HEK293 (cell line): ENCODE results near the gene P4HA3.

Experiments used
- CTCF ChIA-PET: fragments of 350-600 bp; formaldehyde crosslinking; extraction: SDS; loops from one replicate; lab custom pipeline; 2021; ENCODE audit warnings: antibody characterized with exemption; lab: Yijun Ruan, JAX
- POLR2A ChIA-PET: fragments of 300-600 bp; formaldehyde crosslinking; extraction: SDS; loops from one replicate; lab custom pipeline; 2020; ENCODE audit warnings: antibody characterized with exemption, inconsistent platforms; lab: Yijun Ruan, JAX
- H3K27ac ChIP-seq: fragments of 200-500 bp; sonication (Bioruptor generic); 2 replicates; pipeline ENCODE4 v1.5.1; 2014; ENCODE audit warnings: low read depth, low read length, control low read depth, inconsistent platforms; ENCODE audit errors: extremely low read depth
- H3K36me3 ChIP-seq, 2 experiments: fragments of 200-500 bp in 1 of 2; sonication (Bioruptor generic) in 1 of 2; 1 replicate in 1 of 2; 2 replicates in 1 of 2; pipeline ENCODE4 v1.5.1; 2014 to 2017; ENCODE audit warnings: inconsistent platforms in 2 of 2, low read length in 2 of 2; ENCODE audit not compliant: control insufficient read depth in 2 of 2, insufficient read depth in 1 of 2
- H3K4me1 ChIP-seq: fragments of 200-500 bp; sonication (Bioruptor generic); 2 replicates; pipeline ENCODE4 v1.5.1; 2014; ENCODE audit warnings: mild to moderate bottlenecking, low read length, inconsistent platforms; ENCODE audit not compliant: control insufficient read depth, insufficient read depth
- H3K4me3 ChIP-seq: 2 replicates; pipeline ENCODE4 v1.5.1; 2011; ENCODE audit warnings: low read depth, mild to moderate bottlenecking, control low read depth, low read length, moderate library complexity
- H3K9me3 ChIP-seq: fragments of 200-500 bp; sonication (Bioruptor generic); 2 replicates; pipeline ENCODE4 v1.5.1; 2014; ENCODE audit warnings: low read depth, low read length, inconsistent platforms; ENCODE audit not compliant: control insufficient read depth, insufficient read depth
- GFI1B ChIP-seq: fragments of 450-650 bp; formaldehyde crosslinking; IDR thresholded peaks from 2 replicates; pipeline ENCODE4 v1.5.1; 2016; ENCODE audit warnings: missing biosample characterization, missing genetic modification characterization
- HOXA7 ChIP-seq: sonication (generic); formaldehyde crosslinking; IDR thresholded peaks from 2 replicates; pipeline ENCODE4 v1.8.1; 2022; ENCODE audit warnings: missing genetic modification reagents, borderline replicate concordance
- PRDM10 ChIP-seq: fragments of 450-650 bp; formaldehyde crosslinking; IDR thresholded peaks from 2 replicates; pipeline ENCODE4 v1.5.1; 2016; ENCODE audit warnings: missing biosample characterization, missing genetic modification characterization
- SCRT2 ChIP-seq: fragments of 450-650 bp; formaldehyde crosslinking; IDR thresholded peaks from 2 replicates; pipeline ENCODE4 v1.5.1; 2016; ENCODE audit warnings: missing biosample characterization, missing genetic modification characterization
- YY2 ChIP-seq: fragments of 450-650 bp; formaldehyde crosslinking; IDR thresholded peaks from 2 replicates; pipeline ENCODE4 v1.5.1; 2016; ENCODE audit warnings: missing biosample characterization, missing genetic modification characterization
- ZBTB6 ChIP-seq: fragments of 450-650 bp; formaldehyde crosslinking; IDR thresholded peaks from 2 replicates; pipeline ENCODE4 v1.5.1; 2017; ENCODE audit warnings: missing biosample characterization, missing genetic modification characterization
- ZFP69B ChIP-seq: fragments of 450-650 bp; formaldehyde crosslinking; IDR thresholded peaks from 2 replicates; pipeline ENCODE4 v1.5.1; 2016; ENCODE audit warnings: missing biosample characterization, missing genetic modification characterization
- ZIC2 ChIP-seq: fragments of 450-650 bp; formaldehyde crosslinking; IDR thresholded peaks from 2 replicates; pipeline ENCODE4 v1.5.1; 2016; ENCODE audit warnings: missing biosample characterization, missing genetic modification characterization
- ZNF140 ChIP-seq: fragments of 450-650 bp; formaldehyde crosslinking; IDR thresholded peaks from 2 replicates; pipeline ENCODE4 v1.5.1; 2016; ENCODE audit warnings: missing biosample characterization, missing genetic modification characterization
- ZNF174 ChIP-seq: fragments of 450-650 bp; formaldehyde crosslinking; IDR thresholded peaks from 2 replicates; pipeline ENCODE4 v1.5.0; 2017; ENCODE audit warnings: missing biosample characterization, mild to moderate bottlenecking, missing genetic modification characterization
- ZNF184 ChIP-seq: fragments of 450-650 bp; IDR thresholded peaks from 2 replicates; pipeline ENCODE4 v1.5.1; 2018; ENCODE audit warnings: missing biosample characterization, mild to moderate bottlenecking, missing genetic modification characterization
- ZNF449 ChIP-seq: fragments of 450-650 bp; formaldehyde crosslinking; IDR thresholded peaks from 2 replicates; pipeline ENCODE4 v1.5.1; 2017; ENCODE audit warnings: missing biosample characterization, mild to moderate bottlenecking, missing genetic modification characterization, moderate library complexity
- ZNF521 ChIP-seq: fragments of 450-650 bp; formaldehyde crosslinking; IDR thresholded peaks from 2 replicates; pipeline ENCODE4 v1.5.1; 2017; ENCODE audit warnings: missing biosample characterization, mild to moderate bottlenecking, missing genetic modification characterization
- ZNF544 ChIP-seq: fragments of 450-650 bp; formaldehyde crosslinking; IDR thresholded peaks from 2 replicates; pipeline ENCODE4 v1.5.0; 2017; ENCODE audit warnings: missing biosample characterization, missing genetic modification characterization
- ZNF560 ChIP-seq: fragments of 450-650 bp; formaldehyde crosslinking; IDR thresholded peaks from 2 replicates; pipeline ENCODE4 v1.5.1; 2017; ENCODE audit warnings: missing biosample characterization, missing genetic modification characterization, borderline replicate concordance
- ZNF626 ChIP-seq: fragments of 450-650 bp; sonication (Bioruptor Pico); formaldehyde crosslinking; IDR thresholded peaks from 2 replicates; pipeline ENCODE4 v1.5.1; 2018; ENCODE audit warnings: missing biosample characterization, missing genetic modification characterization, inconsistent platforms
- ZNF777 ChIP-seq: fragments of 450-650 bp; formaldehyde crosslinking; IDR thresholded peaks from 2 replicates; pipeline ENCODE4 v1.5.1; 2017; ENCODE audit warnings: missing biosample characterization, missing genetic modification characterization, borderline replicate concordance
- ZNF791 ChIP-seq: fragments of 450-650 bp; formaldehyde crosslinking; IDR thresholded peaks from 2 replicates; pipeline ENCODE4 v1.5.1; 2016; ENCODE audit warnings: missing biosample characterization, missing genetic modification characterization
- ZSCAN30 ChIP-seq: fragments of 450-650 bp; IDR thresholded peaks from 2 replicates; pipeline ENCODE4 v1.5.1; 2018; ENCODE audit warnings: missing biosample characterization, mild to moderate bottlenecking, missing genetic modification characterization, moderate library complexity
- ZXDB ChIP-seq: fragments of 450-650 bp; formaldehyde crosslinking; IDR thresholded peaks from 2 replicates; pipeline ENCODE4 v1.5.1; 2016; ENCODE audit warnings: missing biosample characterization, missing genetic modification characterization
- TF ChIP-seq, protein P1 (sequence below): IDR thresholded peaks from 2 replicates; pipeline ENCODE4 v1.6.1; 2011; ENCODE audit warnings: mild to moderate bottlenecking, low read depth, low read length, borderline replicate concordance
- TF ChIP-seq, protein P2 (sequence below): fragments of 450-650 bp; formaldehyde crosslinking; IDR thresholded peaks from 2 replicates; pipeline ENCODE4 v1.5.1; 2017; ENCODE audit warnings: missing biosample characterization, missing genetic modification characterization
- TF ChIP-seq, protein P3 (sequence below): fragments of 450-650 bp; IDR thresholded peaks from 2 replicates; pipeline ENCODE4 v1.5.1; 2018; ENCODE audit warnings: missing biosample characterization, mild to moderate bottlenecking, missing genetic modification characterization

P4HA3 gene

DNA sequence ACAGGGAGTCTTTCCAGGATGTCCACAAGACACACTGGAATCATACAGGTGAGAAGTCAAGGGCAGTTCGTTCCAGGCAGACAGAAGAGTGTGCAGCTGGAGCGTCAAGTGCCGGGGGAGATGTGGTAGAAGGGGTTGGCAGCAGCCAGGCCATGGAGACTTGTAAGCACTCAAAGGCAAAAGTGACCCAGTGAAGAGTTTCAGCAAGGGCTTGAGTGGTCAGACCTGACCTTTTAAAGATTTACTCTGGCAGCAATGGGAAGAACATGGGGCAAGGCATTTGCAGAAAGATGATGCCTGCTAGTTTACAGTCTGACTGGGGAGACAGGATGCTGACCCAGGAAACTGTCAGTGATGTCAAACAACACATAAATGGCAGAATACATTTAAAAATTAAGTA, 29.0 kb downstream of the P4HA3 start (continued):
- no peak for TF ChIP-seq ZIC2 (tag by site-specific recombination)
- no peak for TF ChIP-seq PRDM10
- TF ChIP-seq, all 188 proteins: peak for 0

DNA sequence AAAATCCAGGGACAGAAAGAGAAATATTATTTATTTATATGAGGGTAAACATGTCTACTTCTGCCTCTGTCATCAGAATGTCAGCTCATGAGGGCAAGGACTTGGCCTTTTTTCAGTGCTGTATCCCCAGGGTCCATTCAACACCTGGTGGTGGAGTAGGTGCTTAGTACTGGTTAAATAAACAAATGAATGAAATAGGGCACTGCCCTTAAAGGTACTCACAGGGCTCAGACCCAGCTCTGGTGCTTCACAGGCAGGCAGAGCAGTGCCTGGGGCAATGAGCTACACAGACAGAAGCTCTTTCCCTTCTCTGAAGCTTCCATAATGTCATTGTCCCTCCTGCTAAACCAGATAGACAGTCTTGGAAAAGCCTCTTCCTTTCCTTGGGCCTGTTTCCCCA, 30.9 kb downstream of the P4HA3 start:
- Histone ChIP-seq H3K27ac (no peak overlapping the region), H3K9me3 (no peaks in the 10 kb centered on the region), H3K4me3 (no peak overlapping the region), H3K36me3 (no peaks in the 10 kb centered on the region), H3K4me1 (no peaks in the 10 kb centered on the region)
- ChIA-PET CTCF (interaction anchor here (1.0 kb wide), 1 partner anchor 169 kb away, joined by 3 read pairs; no protein-coding TSS in a partner anchor), POLR2A (no interaction called here)
- TF ChIP-seq, protein P1, sequence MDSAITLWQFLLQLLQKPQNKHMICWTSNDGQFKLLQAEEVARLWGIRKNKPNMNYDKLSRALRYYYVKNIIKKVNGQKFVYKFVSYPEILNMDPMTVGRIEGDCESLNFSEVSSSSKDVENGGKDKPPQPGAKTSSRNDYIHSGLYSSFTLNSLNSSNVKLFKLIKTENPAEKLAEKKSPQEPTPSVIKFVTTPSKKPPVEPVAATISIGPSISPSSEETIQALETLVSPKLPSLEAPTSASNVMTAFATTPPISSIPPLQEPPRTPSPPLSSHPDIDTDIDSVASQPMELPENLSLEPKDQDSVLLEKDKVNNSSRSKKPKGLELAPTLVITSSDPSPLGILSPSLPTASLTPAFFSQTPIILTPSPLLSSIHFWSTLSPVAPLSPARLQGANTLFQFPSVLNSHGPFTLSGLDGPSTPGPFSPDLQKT: no peak
- TF ChIP-seq ZNF184 (no peak), ZNF626 (tag by site-specific recombination) (no peak), ZBTB6 (no peak), ZNF777 (tag by site-specific recombination) (no peak)
- TF ChIP-seq, protein P2, sequence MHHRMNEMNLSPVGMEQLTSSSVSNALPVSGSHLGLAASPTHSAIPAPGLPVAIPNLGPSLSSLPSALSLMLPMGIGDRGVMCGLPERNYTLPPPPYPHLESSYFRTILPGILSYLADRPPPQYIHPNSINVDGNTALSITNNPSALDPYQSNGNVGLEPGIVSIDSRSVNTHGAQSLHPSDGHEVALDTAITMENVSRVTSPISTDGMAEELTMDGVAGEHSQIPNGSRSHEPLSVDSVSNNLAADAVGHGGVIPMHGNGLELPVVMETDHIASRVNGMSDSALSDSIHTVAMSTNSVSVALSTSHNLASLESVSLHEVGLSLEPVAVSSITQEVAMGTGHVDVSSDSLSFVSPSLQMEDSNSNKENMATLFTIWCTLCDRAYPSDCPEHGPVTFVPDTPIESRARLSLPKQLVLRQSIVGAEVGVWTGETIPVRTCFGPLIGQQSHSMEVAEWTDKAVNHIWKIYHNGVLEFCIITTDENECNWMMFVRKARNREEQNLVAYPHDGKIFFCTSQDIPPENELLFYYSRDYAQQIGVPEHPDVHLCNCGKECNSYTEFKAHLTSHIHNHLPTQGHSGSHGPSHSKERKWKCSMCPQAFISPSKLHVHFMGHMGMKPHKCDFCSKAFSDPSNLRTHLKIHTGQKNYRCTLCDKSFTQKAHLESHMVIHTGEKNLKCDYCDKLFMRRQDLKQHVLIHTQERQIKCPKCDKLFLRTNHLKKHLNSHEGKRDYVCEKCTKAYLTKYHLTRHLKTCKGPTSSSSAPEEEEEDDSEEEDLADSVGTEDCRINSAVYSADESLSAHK (tag by site-specific recombination): no peak

DNA sequence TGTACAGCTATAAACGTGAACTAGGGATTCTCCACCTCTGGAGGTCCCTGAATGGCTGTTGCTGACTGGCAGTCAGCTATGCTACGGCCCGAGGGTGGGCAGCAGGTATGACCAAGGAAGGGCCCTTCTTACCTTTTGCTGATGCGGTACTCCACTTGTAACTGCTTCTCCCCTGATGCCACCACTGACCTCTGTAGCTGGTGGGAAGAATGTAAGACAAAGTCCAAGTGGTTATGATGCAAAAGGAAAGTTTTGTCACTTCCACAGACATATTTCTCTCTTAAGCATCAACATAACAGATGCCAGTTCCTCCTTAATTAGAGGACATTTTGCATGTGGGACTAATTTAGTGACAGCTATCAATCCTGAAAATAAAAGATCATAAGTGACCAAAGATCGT, 32.2 kb downstream of the P4HA3 start:
- POLR2A ChIA-PET: no interaction called here
- Histone ChIP-seq H3K36me3 (no peaks in the 10 kb centered on the region), H3K27ac (no peak overlapping the region), H3K4me1 (no peaks in the 10 kb centered on the region), H3K4me3 (no peak overlapping the region), H3K9me3 (no peaks in the 10 kb centered on the region)
- CTCF ChIA-PET: interaction anchor here (0.7 to 1.4 kb wide), 4 partner anchors 9 to 170 kb away, joined by 3 to 4 read pairs (median 3); no protein-coding TSS in a partner anchor
- TF ChIP-seq ZXDB (tag by site-specific recombination) (no peak), ZNF140 (tag by site-specific recombination) (no peak), ZNF449 (tag by site-specific recombination) (no peak), ZSCAN30 (no peak), GFI1B (tag by site-specific recombination) (no peak), HOXA7 (CRISPR knock-in tag) (no peak), ZNF560 (no peak), ZFP69B (no peak), SCRT2 (tag by site-specific recombination) (no peak), ZNF544 (no peak), ZNF791 (tag by site-specific recombination) (no peak), ZIC2 (tag by site-specific recombination) (no peak), YY2 (tag by site-specific recombination) (no peak), ZNF174 (no peak), ZNF521 (tag by site-specific recombination) (no peak)
- TF ChIP-seq, protein P3, sequence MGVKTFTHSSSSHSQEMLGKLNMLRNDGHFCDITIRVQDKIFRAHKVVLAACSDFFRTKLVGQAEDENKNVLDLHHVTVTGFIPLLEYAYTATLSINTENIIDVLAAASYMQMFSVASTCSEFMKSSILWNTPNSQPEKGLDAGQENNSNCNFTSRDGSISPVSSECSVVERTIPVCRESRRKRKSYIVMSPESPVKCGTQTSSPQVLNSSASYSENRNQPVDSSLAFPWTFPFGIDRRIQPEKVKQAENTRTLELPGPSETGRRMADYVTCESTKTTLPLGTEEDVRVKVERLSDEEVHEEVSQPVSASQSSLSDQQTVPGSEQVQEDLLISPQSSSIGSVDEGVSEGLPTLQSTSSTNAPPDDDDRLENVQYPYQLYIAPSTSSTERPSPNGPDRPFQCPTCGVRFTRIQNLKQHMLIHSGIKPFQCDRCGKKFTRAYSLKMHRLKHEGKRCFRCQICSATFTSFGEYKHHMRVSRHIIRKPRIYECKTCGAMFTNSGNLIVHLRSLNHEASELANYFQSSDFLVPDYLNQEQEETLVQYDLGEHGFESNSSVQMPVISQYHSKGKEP (tag by site-specific recombination): no peak
